Immature natural killer cell (primary cell): ENCODE data around the gene MAMDC4. TPM values are rescaled to one million over a fixed set of nuclear protein-coding genes. Genes with fewer than 3 reads are reported as not detected.
A peak's percentile ranks its signal among the peaks of the same experiment; 100 is the strongest.

Source experiments
- DNase-seq, 3 donors: peaks; one replicate each; pipeline ENCODE4 v3.0.0; 2022; ENCODE audit warnings: mixed read lengths in 1 of 3
- H3K27ac Mint-ChIP-seq, 6 donors: one replicate each; pipeline ENCODE4 v1.8.0; 2020; ENCODE audit warnings: mixed read lengths in 6 of 6, mild to moderate bottlenecking in 5 of 6, inconsistent platforms in 4 of 6, moderate library complexity in 3 of 6
- H3K27me3 Mint-ChIP-seq, 3 donors: one replicate each; pipeline ENCODE4 v1.8.0; 2020 to 2021; ENCODE audit warnings: low read depth in 3 of 3, mild to moderate bottlenecking in 3 of 3, mixed read lengths in 3 of 3, moderate library complexity in 3 of 3, inconsistent platforms in 1 of 3
- H3K36me3 Mint-ChIP-seq, 3 donors: one replicate each; pipeline ENCODE4 v1.8.0; 2020; ENCODE audit warnings: mixed read lengths in 3 of 3, inconsistent platforms in 2 of 3, mild to moderate bottlenecking in 2 of 3
- H3K4me1 Mint-ChIP-seq, 2 donors: one replicate each; pipeline ENCODE4 v1.8.0; 2020; ENCODE audit warnings: inconsistent platforms in 2 of 2, mild to moderate bottlenecking in 2 of 2, mixed read lengths in 2 of 2, moderate library complexity in 1 of 2
- H3K4me3 Mint-ChIP-seq, 5 donors: one replicate each; pipeline ENCODE4 v1.8.0; 2020; ENCODE audit warnings: mild to moderate bottlenecking in 5 of 5, mixed read lengths in 5 of 5, inconsistent platforms in 3 of 5, moderate library complexity in 3 of 5
- H3K9me3 Mint-ChIP-seq, 6 donors: one replicate each; pipeline ENCODE4 v1.8.0; 2020; ENCODE audit warnings: mild to moderate bottlenecking in 6 of 6, mixed read lengths in 6 of 6, inconsistent platforms in 4 of 6, moderate library complexity in 3 of 6
- polyA plus RNA-seq, 3 donors: library from polyadenylated mRNA; unstranded; fragments of 300-500 nt; fragmentation: Illumina TruSeq; gene quantifications; one replicate each; pipeline ENCODE4 v1.2.3, GENCODE V29; 2021

MAMDC4 gene
- polyA plus RNA-seq, 3 donors from 2014 or later, result 0.19 TPM; not detected in 2

- H3K4me3 Mint-ChIP-seq, result no peak overlapping the region
- no peaks in the 10 kb centered on the region for H3K9me3 Mint-ChIP-seq
- H3K27ac Mint-ChIP-seq, result no peak overlapping the region
- peaks cover 4 to 13% (median 6%) of the 10 kb centered on the region in 3 donors for H3K36me3 Mint-ChIP-seq
- DNase-seq, result no peak
- H3K27me3 Mint-ChIP-seq, result peaks cover 0 to 3% (median 2%) of the 10 kb centered on the region in 3 donors
- peaks cover 26 to 35% of the 10 kb centered on the region in 2 donors for H3K4me1 Mint-ChIP-seq
Measured at GRCh38 chr9:136814725-136815421, 37.3 kb upstream of the MAMDC4 start.

- no peak overlapping the region for H3K27ac Mint-ChIP-seq
Measured at GRCh38 chr9:136815422-136815782, 36.7 kb upstream of the MAMDC4 start.

GRCh38 chr9:136820971-136821825 is 30.9 kb upstream of the MAMDC4 start:
- Mint-ChIP-seq H3K4me1 (peaks cover 10 to 13% of the 10 kb centered on the region in 2 donors), H3K36me3 (peaks cover 4 to 10% (median 6%) of the 10 kb centered on the region in 3 donors), H3K27ac (peak overlapping the region in 1 of 6 donors; percentile 17), H3K27me3 (peaks cover under 1 to 6% (median 2%) of the 10 kb centered on the region in 3 donors), H3K4me3 (peak overlapping the region in 3 of 5 donors; percentile 30 to 63 (median 61)), H3K9me3 (no peaks in the 10 kb centered on the region)
- no peak for DNase-seq

More at GRCh38 chr9:136815422-136815782, 36.7 kb upstream of the MAMDC4 start:
- H3K4me3 Mint-ChIP-seq, result no peak overlapping the region
- peaks cover 0 to 3% (median 2%) of the 10 kb centered on the region in 3 donors for H3K27me3 Mint-ChIP-seq
- H3K9me3 Mint-ChIP-seq, result no peaks in the 10 kb centered on the region
- H3K4me1 Mint-ChIP-seq, result peaks cover 22 to 31% of the 10 kb centered on the region in 2 donors
- DNase-seq, result no peak
- peaks cover 4 to 13% (median 6%) of the 10 kb centered on the region in 3 donors for H3K36me3 Mint-ChIP-seq

- Mint-ChIP-seq H3K36me3 (peaks cover 2 to 5% (median 2%) of the 10 kb centered on the region in 3 donors), H3K4me3 (no peak overlapping the region), H3K4me1 (peaks cover 10 to 12% of the 10 kb centered on the region in 2 donors), H3K9me3 (no peaks in the 10 kb centered on the region), H3K27me3 (peaks cover 2 to 6% (median 2%) of the 10 kb centered on the region in 3 donors), H3K27ac (no peak overlapping the region)
- no peak for DNase-seq
Measured at GRCh38 chr9:136821826-136822544, 30.2 kb upstream of the MAMDC4 start.

GRCh38 chr9:136823136-136824046 is 28.8 kb upstream of the MAMDC4 start:
- no peaks in the 10 kb centered on the region for H3K9me3 Mint-ChIP-seq
- H3K4me3 Mint-ChIP-seq, result no peak overlapping the region
- no peak for DNase-seq
- peaks cover 10 to 11% of the 10 kb centered on the region in 2 donors for H3K4me1 Mint-ChIP-seq
- H3K27ac Mint-ChIP-seq, result no peak overlapping the region
- peaks cover 0 to 6% (median 2%) of the 10 kb centered on the region in 3 donors for H3K27me3 Mint-ChIP-seq
- H3K36me3 Mint-ChIP-seq, result peaks cover 0 to 4% (median 0%) of the 10 kb centered on the region in 3 donors

- no peak for DNase-seq
- no peak overlapping the region for H3K27ac Mint-ChIP-seq
- H3K27me3 Mint-ChIP-seq, result peaks cover 0 to 6% (median 2%) of the 10 kb centered on the region in 3 donors
- peaks cover 0 to 4% (median 0%) of the 10 kb centered on the region in 3 donors for H3K36me3 Mint-ChIP-seq
- peaks cover 9 to 10% of the 10 kb centered on the region in 2 donors for H3K4me1 Mint-ChIP-seq
- H3K9me3 Mint-ChIP-seq, result no peaks in the 10 kb centered on the region
- H3K4me3 Mint-ChIP-seq, result no peak overlapping the region
Measured at GRCh38 chr9:136824496-136825225, 27.5 kb upstream of the MAMDC4 start.

- peaks cover 8 to 9% of the 10 kb centered on the region in 2 donors for H3K4me1 Mint-ChIP-seq
- H3K9me3 Mint-ChIP-seq, result no peaks in the 10 kb centered on the region
- no peak overlapping the region for H3K27ac Mint-ChIP-seq
- no peak overlapping the region for H3K4me3 Mint-ChIP-seq
- peaks cover 0 to 6% (median 2%) of the 10 kb centered on the region in 3 donors for H3K27me3 Mint-ChIP-seq
- H3K36me3 Mint-ChIP-seq, result peaks cover 0 to 4% (median 0%) of the 10 kb centered on the region in 3 donors
- DNase-seq, result no peak
Measured at GRCh38 chr9:136825295-136826187, 26.6 kb upstream of the MAMDC4 start.

GRCh38 chr9:136826188-136826541 is 26.0 kb upstream of the MAMDC4 start:
- Mint-ChIP-seq H3K27me3 (peaks cover 0 to 2% (median under 1%) of the 10 kb centered on the region in 3 donors), H3K36me3 (no peaks in the 10 kb centered on the region), H3K27ac (no peak overlapping the region), H3K4me3 (no peak overlapping the region), H3K4me1 (peaks cover 1 to 2% of the 10 kb centered on the region in 2 donors), H3K9me3 (no peaks in the 10 kb centered on the region)
- DNase-seq, result no peak

- no peak for DNase-seq
- H3K27me3 Mint-ChIP-seq, result peaks cover 0 to 2% (median 0%) of the 10 kb centered on the region in 3 donors
- H3K36me3 Mint-ChIP-seq, result no peaks in the 10 kb centered on the region
- peaks cover 0 to 2% of the 10 kb centered on the region in 2 donors for H3K4me1 Mint-ChIP-seq
- no peaks in the 10 kb centered on the region for H3K9me3 Mint-ChIP-seq
- no peak overlapping the region for H3K27ac Mint-ChIP-seq
- no peak overlapping the region for H3K4me3 Mint-ChIP-seq
Measured at GRCh38 chr9:136826703-136827582, 25.2 kb upstream of the MAMDC4 start.

GRCh38 chr9:136827794-136828473 is 24.2 kb upstream of the MAMDC4 start:
- Mint-ChIP-seq H3K9me3 (no peaks in the 10 kb centered on the region), H3K4me1 (peaks cover 0 to 2% of the 10 kb centered on the region in 2 donors), H3K4me3 (no peak overlapping the region), H3K27me3 (peaks cover 0 to 2% (median 0%) of the 10 kb centered on the region in 3 donors), H3K36me3 (no peaks in the 10 kb centered on the region), H3K27ac (no peak overlapping the region)
- no peak for DNase-seq
